ENCODE measurements around the gene DCTN5.
A peak's percentile ranks its signal among the peaks of the same experiment; 100 is the strongest.
"Not testable (repeated sequence)": the region's sequence is repeated elsewhere in the genome, so short reads cannot be mapped to it uniquely, and the experiment has no call there.

Gene DCTN5

DNA sequence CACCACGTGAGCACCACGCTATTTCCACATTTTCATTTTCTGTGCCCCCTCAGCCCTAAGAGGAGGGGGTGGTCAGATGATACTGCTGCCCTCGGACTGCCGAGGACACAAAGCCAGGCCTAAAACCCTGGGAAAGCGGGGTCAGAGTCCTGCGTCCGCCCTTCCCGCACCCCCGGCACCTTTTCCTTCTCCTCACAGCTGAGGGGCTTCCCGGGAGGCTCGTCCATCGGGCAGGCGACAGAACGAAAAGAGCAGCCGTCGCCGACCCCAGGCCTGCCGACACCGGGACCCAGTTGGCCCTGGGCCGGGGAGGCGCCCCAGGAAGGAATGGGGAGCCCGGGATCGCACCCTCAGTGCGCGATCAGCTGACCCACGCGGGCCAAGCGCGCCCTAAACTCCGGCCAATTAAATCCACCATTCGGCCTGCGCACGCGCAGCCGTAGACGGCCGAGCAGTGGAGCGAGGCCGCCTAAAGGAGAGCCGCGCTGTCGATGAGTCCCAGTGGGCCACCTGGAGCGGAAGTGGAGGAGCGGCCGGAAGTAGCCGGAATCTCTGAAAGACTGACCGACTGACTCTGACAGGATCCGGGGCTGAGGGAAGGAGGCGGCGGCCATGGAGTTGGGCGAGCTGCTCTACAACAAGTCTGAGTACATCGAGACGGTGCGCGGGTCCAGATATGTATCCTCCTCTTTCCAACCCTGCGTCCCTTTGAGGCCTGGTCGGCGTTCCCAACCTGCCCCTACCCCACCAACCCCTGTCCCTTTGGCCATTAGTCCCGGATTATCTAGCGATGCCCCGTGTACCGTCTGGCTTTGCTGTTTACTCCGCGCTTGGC is at the start of gene DCTN5, which contains the start of gene PALB2:
TSS of gene DCTN5 (plus strand) at position 536 of the 835 bp plus-strand sequence. CDS start at position 613, 77 bp downstream.
TSS of gene PALB2 (minus strand) at position 380 of the 835 bp plus-strand sequence. CDS start at position 227, 153 bp downstream.
- DNase-seq = peak; percentile 96

- DNase-seq = no peak
Observed at GRCh38 chr16:23594186-23594585, 47.1 kb upstream of the DCTN5 start.

GRCh38 chr16:23595246-23595950 is 45.9 kb upstream of the DCTN5 start:
- DNase-seq = peak; percentile 27

DNA sequence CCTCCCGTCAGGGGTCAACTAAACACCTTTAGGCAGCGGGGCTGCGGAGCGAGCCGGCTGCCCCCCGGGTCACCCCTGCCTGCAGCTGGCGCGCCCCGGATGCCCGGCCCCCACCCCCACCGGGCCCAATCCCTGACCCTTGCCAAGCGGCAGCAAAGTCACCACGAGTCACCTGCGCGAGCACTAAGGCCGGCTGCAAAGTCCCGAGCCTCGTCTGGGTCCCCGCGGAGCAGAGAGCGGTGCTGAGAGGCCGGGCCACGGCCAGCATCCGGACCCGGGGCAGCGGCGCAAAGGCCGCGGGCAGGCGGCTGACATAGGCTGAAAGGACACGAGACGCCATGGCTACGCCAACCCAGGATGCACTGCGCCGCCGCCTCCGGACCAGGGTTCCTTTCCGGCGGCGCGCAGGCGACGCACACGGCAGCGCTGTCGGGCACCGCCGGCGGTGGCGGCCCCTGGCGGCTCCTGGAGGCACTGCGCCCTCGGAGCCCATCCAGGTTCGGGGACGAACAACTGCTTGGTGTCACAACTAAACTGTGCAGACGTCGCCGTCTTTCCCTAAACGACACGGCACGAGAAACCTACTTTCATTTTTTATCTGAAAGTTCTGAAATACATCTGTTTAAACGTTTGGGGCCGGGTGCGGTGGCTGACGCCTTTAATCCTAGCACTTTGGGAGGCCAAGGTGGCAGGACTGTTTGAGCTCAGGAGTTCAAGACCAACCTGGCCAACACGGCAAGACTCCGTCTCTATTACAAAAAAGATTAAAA is 45.1 kb upstream of the DCTN5 start, which contains the start of gene NDUFAB1:
TSS of gene NDUFAB1 (minus strand) at position 366 of the 770 bp plus-strand sequence. CDS start at position 340, 26 bp downstream.
- DNase-seq = peak; percentile 89

GRCh38 chr16:23597003-23597756 is 44.1 kb upstream of the DCTN5 start:
- peak; percentile 40 for DNase-seq

DNA sequence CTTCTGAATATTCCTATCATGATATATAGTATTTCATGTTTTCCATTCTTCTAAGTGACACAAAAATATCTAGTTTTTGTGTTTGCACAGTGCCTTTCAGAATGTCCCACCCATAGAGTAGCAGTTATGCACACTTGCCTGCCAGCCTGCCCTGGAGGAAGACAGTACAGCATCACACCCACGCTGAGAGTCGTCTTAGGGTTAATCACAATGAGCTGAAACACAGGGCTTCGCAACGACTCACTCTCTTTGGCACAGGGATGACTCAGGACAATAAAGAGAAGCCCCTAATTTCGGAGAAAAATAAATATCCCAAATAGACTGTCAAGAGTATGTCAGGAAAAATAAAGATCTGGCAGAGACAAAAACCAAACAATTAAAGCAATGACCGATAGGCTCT is 33.5 kb upstream of the DCTN5 start:
- DNase-seq = no peak

DNA sequence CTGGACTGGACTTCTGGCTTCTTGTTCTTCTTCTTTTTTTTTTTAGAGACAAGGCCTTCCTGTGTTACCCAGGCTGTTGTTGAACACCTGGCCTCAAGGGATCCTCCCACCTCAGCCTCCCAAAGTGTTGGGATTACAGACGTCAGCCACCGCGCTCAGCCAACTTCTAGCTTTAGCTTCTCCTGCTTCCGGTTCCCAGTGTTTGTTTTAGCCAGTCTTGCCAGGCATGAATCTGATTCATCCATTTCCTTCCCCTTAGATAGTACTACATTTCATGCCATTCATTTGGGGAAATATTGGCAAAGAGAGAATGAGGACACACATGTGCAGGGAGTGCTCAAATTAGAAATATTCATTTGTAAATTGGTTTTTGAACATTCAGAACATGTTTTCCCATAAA is 33.1 kb upstream of the DCTN5 start:
- no peak for DNase-seq

- no peak for DNase-seq
Observed at GRCh38 chr16:23609929-23610328, 31.3 kb upstream of the DCTN5 start.

DNA sequence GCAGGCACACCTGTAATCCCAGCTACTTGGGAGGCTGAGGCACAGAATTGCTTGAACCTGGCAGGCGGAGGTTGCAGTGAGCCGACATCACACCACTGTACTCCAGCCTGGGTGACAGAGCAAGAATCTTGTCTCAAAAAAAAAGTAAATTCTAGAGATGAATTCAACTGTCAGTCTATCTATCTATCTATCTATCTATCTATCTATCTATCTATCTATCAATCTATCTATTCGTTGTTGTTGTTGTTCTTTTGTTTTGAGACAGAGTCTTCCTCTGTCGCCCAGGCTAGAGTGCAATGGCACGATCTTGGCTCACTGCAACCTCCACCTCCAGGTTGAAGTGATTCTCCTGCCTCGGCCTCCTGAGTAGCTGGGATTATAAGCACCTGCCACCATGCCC is 30.4 kb upstream of the DCTN5 start:
- DNase-seq = not testable (repeated sequence)

DNA sequence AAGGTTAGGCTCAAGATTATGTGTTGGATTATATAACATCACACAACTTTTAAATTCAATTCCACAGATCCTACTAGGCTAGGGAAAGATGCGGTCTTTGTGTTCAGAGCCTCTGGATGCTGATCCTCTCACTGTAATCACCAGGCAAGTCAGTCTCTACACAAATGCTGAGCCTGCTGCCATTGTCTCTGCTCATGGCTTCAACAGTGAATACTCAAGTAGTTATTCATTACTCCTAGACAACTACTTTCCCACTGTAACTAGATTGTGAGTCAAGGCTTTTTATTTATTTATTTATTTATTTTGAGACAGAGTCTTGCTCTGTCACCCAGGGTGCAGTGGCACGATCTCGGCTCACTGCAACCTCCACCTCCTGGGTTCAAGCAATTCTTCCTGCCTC is 29.3 kb upstream of the DCTN5 start:
- DNase-seq = no peak

DNA sequence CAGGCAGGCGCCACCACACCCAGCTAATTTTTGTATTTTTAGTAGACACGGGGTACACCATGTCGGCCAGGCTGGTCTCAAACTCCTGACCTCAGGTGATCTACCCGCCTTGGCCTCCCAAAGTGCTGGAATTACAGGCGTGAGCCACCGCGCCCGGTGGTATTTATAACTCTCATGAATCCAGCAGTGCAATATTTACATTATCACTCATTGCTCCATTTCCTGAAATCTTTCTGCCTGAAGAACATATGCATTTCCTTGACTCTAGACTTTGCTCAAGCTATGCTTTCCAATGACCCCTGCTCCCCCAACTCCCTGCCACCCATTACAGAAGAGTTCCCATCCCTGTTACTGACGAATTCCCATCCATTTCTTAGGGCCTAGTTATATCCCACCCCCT is 25.5 kb upstream of the DCTN5 start:
- no peak for DNase-seq

- DNase-seq = no peak
Observed at GRCh38 chr16:23624092-23624491, 17.2 kb upstream of the DCTN5 start.

DNA sequence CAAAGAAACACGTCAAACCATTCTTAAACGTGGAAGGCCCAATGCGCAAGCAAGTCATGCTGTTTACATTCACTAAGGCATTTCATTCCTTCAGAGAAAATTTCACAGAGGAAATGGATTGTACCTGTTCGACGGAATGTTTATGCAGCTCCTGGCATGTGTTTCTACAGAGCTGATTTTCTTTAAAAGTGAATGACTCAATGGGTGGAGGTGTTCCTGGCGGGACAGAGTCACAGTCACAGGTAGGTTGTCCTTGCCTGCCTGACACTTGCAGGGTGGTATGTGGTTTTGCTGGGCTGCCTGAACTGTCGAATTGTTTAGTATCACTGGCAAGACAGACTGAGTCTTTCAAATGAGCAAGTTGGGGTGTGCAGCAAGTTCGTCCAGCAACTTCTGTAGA is 11.8 kb upstream of the DCTN5 start:
- DNase-seq = no peak

DNA sequence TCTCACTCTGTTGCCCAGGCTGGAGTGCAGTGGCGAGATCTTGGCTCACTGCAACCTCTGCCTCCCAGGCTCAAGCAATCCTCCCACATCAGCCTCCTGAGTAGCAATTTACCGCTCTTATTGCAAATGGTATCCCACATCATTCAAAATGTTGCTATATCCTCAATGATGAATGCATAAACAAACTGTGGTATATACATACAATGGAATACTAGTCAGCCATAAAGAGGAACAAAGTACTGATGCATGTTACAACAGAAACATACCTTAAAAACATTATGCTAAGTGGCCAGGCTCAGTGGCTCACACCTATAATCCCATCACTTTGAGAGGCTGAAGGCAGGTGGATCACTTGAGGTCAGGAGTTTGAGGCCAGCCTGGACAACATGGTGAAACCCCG is 9.4 kb upstream of the DCTN5 start:
- not testable (repeated sequence) for DNase-seq

GRCh38 chr16:23634461-23635036 is 6.7 kb upstream of the DCTN5 start:
- DNase-seq = no peak

- no peak for DNase-seq
Observed at GRCh38 chr16:23635958-23636357, 5.3 kb upstream of the DCTN5 start.

DNA sequence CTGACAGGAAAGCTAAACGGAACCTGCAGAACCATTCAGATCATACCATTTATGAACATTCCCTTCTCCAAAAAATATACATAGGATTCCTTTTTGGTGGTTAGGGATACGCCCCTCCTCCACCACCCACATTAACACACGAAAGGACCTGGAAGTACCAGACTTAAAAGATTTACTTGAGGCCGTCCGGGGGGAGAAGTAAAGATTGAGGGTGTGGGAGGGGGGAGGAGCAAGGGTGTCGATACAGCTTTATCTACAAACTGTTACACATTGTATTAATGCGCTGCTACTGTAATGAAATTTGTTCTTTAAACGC is 693 bp upstream of the DCTN5 start:
- no peak for DNase-seq

DNA sequence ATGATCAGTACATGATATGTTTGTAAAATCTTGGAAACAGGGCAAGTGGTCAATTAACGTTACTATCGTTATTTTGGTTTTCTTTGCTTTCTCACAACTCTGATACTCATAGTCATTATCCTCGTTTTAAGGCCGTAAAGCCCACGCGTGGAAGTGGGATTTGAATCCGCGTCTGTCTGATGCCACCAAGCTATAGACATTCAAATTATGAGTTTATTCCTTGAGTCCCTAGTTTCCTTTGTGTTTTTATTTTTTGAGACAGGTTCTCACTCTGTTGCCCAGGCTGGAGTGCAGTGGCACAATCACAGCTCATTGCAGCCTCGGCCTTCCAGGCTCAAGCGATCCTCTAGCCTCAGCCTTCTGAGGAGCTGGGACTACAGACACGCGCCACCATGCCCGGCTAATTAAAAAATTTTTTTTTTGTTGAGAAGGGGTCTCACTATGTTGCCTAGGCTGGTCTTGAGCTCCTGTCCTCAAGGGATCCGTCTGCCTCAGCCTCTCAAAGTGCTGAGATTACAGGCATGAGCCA is 1.0 kb downstream of the DCTN5 start:
- DNase-seq = no peak

DNA sequence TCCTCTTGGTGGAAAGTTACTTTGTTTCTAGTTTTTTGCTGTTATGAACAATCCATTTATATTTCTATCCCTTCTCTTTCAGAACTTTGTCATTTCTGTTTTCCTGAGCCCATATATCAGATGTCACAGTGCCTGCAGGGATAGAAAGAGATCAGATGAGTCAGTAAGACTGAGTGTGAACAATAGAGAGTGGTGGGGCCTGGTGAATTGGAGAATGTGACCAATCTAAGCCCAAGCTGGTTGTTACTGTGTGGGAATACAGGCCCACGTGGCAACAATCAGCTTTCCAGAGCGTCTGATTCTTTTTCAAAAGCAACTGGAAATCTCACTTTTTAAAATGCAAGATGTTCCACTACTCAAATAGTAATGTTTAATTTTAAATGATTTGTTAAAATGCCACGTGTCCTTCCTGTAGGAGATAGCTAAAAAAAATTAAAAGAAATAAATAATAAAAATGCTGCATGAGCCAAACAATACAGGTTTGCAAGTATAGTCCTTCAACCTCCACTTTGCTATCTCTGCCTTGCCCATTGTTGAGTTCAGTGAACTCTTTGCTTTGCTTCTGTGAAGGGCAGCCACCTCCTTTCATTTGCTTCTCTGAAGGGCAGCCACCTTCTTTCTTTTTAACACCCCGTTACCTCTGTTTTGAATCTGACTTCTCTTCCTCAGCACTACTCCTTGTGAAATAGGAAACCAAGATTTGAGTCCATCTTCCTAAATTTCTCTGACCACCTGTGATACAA is 9.6 kb downstream of the DCTN5 start:
- no peak for DNase-seq

GRCh38 chr16:23651943-23652468 is 10.7 kb downstream of the DCTN5 start:
- DNase-seq = no peak

DNA sequence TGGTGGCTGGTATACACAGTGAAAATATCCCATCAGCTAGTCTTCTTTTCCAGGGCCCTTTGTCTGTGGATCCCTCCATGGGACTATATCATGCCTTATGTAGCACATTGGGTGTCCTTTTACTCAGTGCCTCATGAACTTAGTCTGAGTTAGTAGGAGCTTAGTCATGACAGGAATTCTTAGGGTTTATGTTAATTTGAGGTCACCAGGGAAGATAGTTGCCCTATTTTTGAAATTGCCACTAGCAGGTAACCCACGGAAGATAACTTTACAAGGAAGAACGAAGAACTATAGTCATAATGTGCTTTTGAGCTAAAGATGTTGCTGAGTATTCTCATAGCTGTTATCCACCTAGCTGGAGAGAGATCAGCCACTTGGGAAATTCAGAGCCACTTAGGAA is 22.7 kb downstream of the DCTN5 start:
- no peak for DNase-seq
